Osteocyte (in vitro differentiated cells): ENCODE measurements around the gene CWC27. TPM values are rescaled to one million over a fixed set of nuclear protein-coding genes. Genes with fewer than 3 reads are reported as not detected.

ENCODE experiments used
- total RNA-seq: library from RNA; stranded (reverse); gene quantifications from 2 replicates; pipeline ENCODE4 v1.2.1, GENCODE V29; 2021

The CWC27 gene
- total RNA-seq, 1 donor from 2014 or later = 24.7 TPM

Other genes with a start within 250 kb of the CWC27 start
- not detected in 2 replicates for gene SHISAL2B, start 78.4 kb upstream of the CWC27 start, total RNA-seq
- 17.9 and 20.2 TPM in 2 replicates for gene SREK1IP1, start 239 bp upstream of the CWC27 start, total RNA-seq